H1 (cell line): ENCODE measurements around the gene SULT1A4. TPM values are rescaled to one million over a fixed set of nuclear protein-coding genes. Genes with fewer than 3 reads are reported as not detected.
"Not testable (repeated sequence)": the region's sequence is repeated elsewhere in the genome, so short reads cannot be mapped to it uniquely, and the experiment has no call there.

ENCODE experiments used
- CTCF ChIA-PET: fragments of 300-600 bp; sonication (Branson Sonifier 250); formaldehyde crosslinking; loops from one replicate; lab custom pipeline; 2021; ENCODE audit not compliant: partially characterized antibody; lab: Charles Lee
- POLR2A ChIA-PET: fragments of 300-600 bp; sonication (Branson Sonifier 250); formaldehyde crosslinking; loops from one replicate; lab custom pipeline; 2021; ENCODE audit warnings: inconsistent platforms; ENCODE audit not compliant: partially characterized antibody; lab: Charles Lee
- DNase-seq, 2 experiments: peaks; one replicate each; pipeline versions ENCODE4 v3.0.0 to v3.0.0-alpha.2; 2010 to 2022; ENCODE audit warnings: low spot score in 2 of 2, low read depth in 1 of 2, mixed read lengths in 1 of 2
- FAIRE-seq: peaks from 2 replicates; lab custom pipeline; 2011; peaks lifted over from hg19 to GRCh38; lab: Jason Lieb, UNC
- H2AFZ ChIP-seq: 2 replicates; pipeline ENCODE4 v1.8.1; 2012; ENCODE audit warnings: low read length, inconsistent platforms
- H2AK5ac ChIP-seq: 2 replicates; pipeline ENCODE4 v1.6.1; 2013; ENCODE audit warnings: low read depth, low read length
- H2BK120ac ChIP-seq: replicated peaks from 2 replicates; pipeline ENCODE3; 2013; ENCODE audit warnings: low read depth, low read length, inconsistent platforms
- H2BK12ac ChIP-seq: 2 replicates; pipeline ENCODE4 v1.6.1; 2013; ENCODE audit warnings: low read depth, low read length
- H2BK15ac ChIP-seq: 2 replicates; pipeline ENCODE4 v1.6.1; 2013; ENCODE audit warnings: low read length
- H2BK20ac ChIP-seq: 2 replicates; pipeline ENCODE4 v1.6.1; 2013; ENCODE audit warnings: low read length
- H2BK5ac ChIP-seq: 2 replicates; pipeline ENCODE4 v1.6.1; 2013; ENCODE audit warnings: low read depth, low read length
- H3K14ac ChIP-seq: 2 replicates; pipeline ENCODE4 v1.6.1; 2013; ENCODE audit warnings: inconsistent platforms; ENCODE audit not compliant: insufficient read length
- H3K18ac ChIP-seq: 2 replicates; pipeline ENCODE4 v1.6.1; 2013; ENCODE audit warnings: low read length; ENCODE audit errors: extremely low read depth
- H3K23ac ChIP-seq: 2 replicates; pipeline ENCODE4 v1.6.1; 2013; ENCODE audit warnings: inconsistent platforms; ENCODE audit not compliant: insufficient read length
- H3K23me2 ChIP-seq: 2 replicates; pipeline ENCODE4 v1.6.1; 2013; ENCODE audit warnings: low read depth, low read length
- H3K27ac ChIP-seq: 2 replicates; pipeline ENCODE4 v1.6.1; 2011; ENCODE audit warnings: low read depth, low read length, inconsistent platforms
- H3K27me3 ChIP-seq, 4 experiments: replicated peaks in 1 of 4; 1 replicate in 1 of 4; 2 replicates in 3 of 4; pipeline versions ENCODE4 v1.6.1 to v1.8.1; 2011 to 2013; ENCODE audit warnings: low read length in 3 of 4, mild to moderate bottlenecking in 3 of 4, inconsistent platforms in 2 of 4, mixed read lengths in 2 of 4, moderate library complexity in 1 of 4; ENCODE audit not compliant: control insufficient read depth in 3 of 4, insufficient read depth in 3 of 4; ENCODE audit errors: extremely low read depth in 1 of 4
- H3K36me3 ChIP-seq, 4 experiments: 2 replicates each; pipeline versions ENCODE4 v1.6.1 to v1.8.1; 2011 to 2013; ENCODE audit warnings: mild to moderate bottlenecking in 4 of 4, low read length in 3 of 4, moderate library complexity in 2 of 4, control low read depth in 1 of 4, inconsistent platforms in 1 of 4; ENCODE audit not compliant: insufficient read depth in 4 of 4, control insufficient read depth in 2 of 4
- H3K4ac ChIP-seq: replicated peaks from 2 replicates; pipeline ENCODE3; 2013; ENCODE audit warnings: low read length, low read depth, mixed read lengths, inconsistent platforms; ENCODE audit not compliant: insufficient read length
- H3K4me1 ChIP-seq, 4 experiments: replicated peaks in 1 of 4; 1 replicate in 1 of 4; 2 replicates in 3 of 4; pipeline versions ENCODE4 v1.6.1 to v1.8.1; 2011 to 2013; ENCODE audit warnings: low read length in 3 of 4, inconsistent platforms in 2 of 4, mixed read lengths in 1 of 4; ENCODE audit not compliant: insufficient read depth in 4 of 4, control insufficient read depth in 3 of 4
- H3K4me2 ChIP-seq, 2 experiments: 2 replicates each; pipeline versions ENCODE4 v1.6.1 to v1.8.1; 2011 to 2013; ENCODE audit warnings: low read depth in 2 of 2, low read length in 2 of 2, control low read depth in 1 of 2, inconsistent platforms in 1 of 2, mild to moderate bottlenecking in 1 of 2; ENCODE audit not compliant: insufficient read depth in 1 of 2
- H3K4me3 ChIP-seq, 4 experiments: fragments of 200-600, 300-600 bp in 1 of 4; sonication (generic), shearing (Covaris generic), sonication (Bioruptor Twin) in 1 of 4; 2 replicates each; pipeline versions ENCODE4 v1.5.1 to v1.8.1; 2011 to 2016; ENCODE audit warnings: low read length in 4 of 4, low read depth in 3 of 4, control low read depth in 2 of 4, inconsistent platforms in 2 of 4, mild to moderate bottlenecking in 2 of 4, mixed read lengths in 1 of 4, moderate library complexity in 1 of 4; ENCODE audit not compliant: insufficient read depth in 2 of 4; ENCODE audit errors: extremely low read depth in 1 of 4
- H3K56ac ChIP-seq: replicated peaks from 2 replicates; pipeline ENCODE3; 2013; ENCODE audit warnings: low read depth, mild to moderate bottlenecking, mixed read lengths, low read length, inconsistent platforms; ENCODE audit not compliant: insufficient read length
- H3K79me1 ChIP-seq: 2 replicates; pipeline ENCODE4 v1.6.1; 2013; ENCODE audit warnings: low read depth, low read length, control low read depth
- H3K79me2 ChIP-seq, 2 experiments: 2 replicates each; pipeline versions ENCODE4 v1.6.1 to v1.8.1; 2012 to 2013; ENCODE audit warnings: low read length in 2 of 2, mild to moderate bottlenecking in 2 of 2, inconsistent platforms in 1 of 2; ENCODE audit not compliant: insufficient read depth in 2 of 2, control insufficient read depth in 1 of 2
- H3K9ac ChIP-seq, 4 experiments: replicated peaks in 1 of 4; 1 replicate in 1 of 4; 2 replicates in 3 of 4; pipeline versions ENCODE4 v1.6.1 to v1.8.1; 2011 to 2013; ENCODE audit warnings: low read depth in 3 of 4, low read length in 3 of 4, control low read depth in 2 of 4, mild to moderate bottlenecking in 2 of 4, moderate library complexity in 2 of 4, inconsistent platforms in 1 of 4; ENCODE audit errors: extremely low read depth in 1 of 4
- H3K9me3 ChIP-seq, 2 experiments: 2 replicates each; pipeline versions ENCODE4 v1.6.1 to v1.8.1; 2012 to 2013; ENCODE audit warnings: mild to moderate bottlenecking in 2 of 2, moderate library complexity in 2 of 2, control low read depth in 1 of 2, inconsistent platforms in 1 of 2, low read depth in 1 of 2, low read length in 1 of 2, mixed read lengths in 1 of 2; ENCODE audit not compliant: insufficient read depth in 2 of 2
- H4K20me1 ChIP-seq, 2 experiments: replicated peaks in 1 of 2; 2 replicates each; pipeline versions ENCODE3 to v1.8.1; 2011 to 2013; ENCODE audit warnings: inconsistent platforms in 2 of 2, low read length in 2 of 2, mild to moderate bottlenecking in 1 of 2; ENCODE audit not compliant: insufficient read depth in 2 of 2, control insufficient read depth in 1 of 2
- H4K5ac ChIP-seq: 2 replicates; pipeline ENCODE4 v1.6.1; 2013; ENCODE audit warnings: low read length, low read depth, mixed read lengths, inconsistent platforms; ENCODE audit not compliant: insufficient read length
- H4K8ac ChIP-seq: 2 replicates; pipeline ENCODE4 v1.8.0; 2013; ENCODE audit warnings: mild to moderate bottlenecking, moderate library complexity, low read length, inconsistent platforms; ENCODE audit not compliant: insufficient read depth; ENCODE audit errors: extremely low read depth
- H4K91ac ChIP-seq: replicated peaks from 2 replicates; pipeline ENCODE3; 2013; ENCODE audit warnings: low read length, mixed read lengths, inconsistent platforms; ENCODE audit not compliant: insufficient read length
- WGBS, 2 experiments: shearing (Covaris generic) in 1 of 2; methylation state at CpG; one replicate each; pipeline versions ENCODE4 v1.1.6 to v1.1.7; 2013 to 2015; ENCODE audit warnings: low lambda C conversion rate in 2 of 2, mixed read lengths in 2 of 2, inconsistent platforms in 1 of 2, low coverage in 1 of 2, missing lambda C conversion rate in 1 of 2; ENCODE audit not compliant: insufficient replicate concordance in 2 of 2, insufficient coverage in 1 of 2, insufficient read length in 1 of 2; ENCODE audit errors: extremely low coverage in 1 of 2, missing lambda C conversion rate in 1 of 2; 5-methylcytosine and 5-hydroxymethylcytosine counted together
- polyA plus RNA-seq, 7 experiments: library from polyadenylated mRNA; depleted of rRNA in 3 of 7; stranded (reverse) in 5 of 7; unstranded in 2 of 7; fragments of >200 nt in 5 of 7; fragments of 200-250 nt in 2 of 7; gene quantifications; 1 replicate in 5 of 7; 2 replicates in 1 of 7; 4 replicates in 1 of 7; pipeline versions ENCODE4 v1.2.1 to v1.2.3, GENCODE V29; 2011 to 2013; ENCODE audit warnings: missing spikeins in 2 of 7, mixed read lengths in 2 of 7
- total RNA-seq: library from RNA; stranded (reverse); fragmentation: NEBNext Ultra II Directional; extraction: Animal tissue kit (Norgen Biotek cat#: 25700); gene quantifications from 2 replicates; pipeline ENCODE4 v1.2.1, GENCODE V29; 2021

Gene SULT1A4
- total and polyA plus RNA-seq, 2 of the 8 experiments (the other 6 are each of a cell fraction or from before 2014, with no cell fraction given): 0.82 to 1.7 TPM

- H2AFZ ChIP-seq, H3K4ac ChIP-seq, H3K23ac ChIP-seq, H2BK5ac ChIP-seq, H3K4me3 ChIP-seq, H4K20me1 ChIP-seq, H3K27ac ChIP-seq, DNase-seq, H2AK5ac ChIP-seq, H2BK15ac ChIP-seq, CTCF ChIA-PET, H3K56ac ChIP-seq, H4K91ac ChIP-seq, H2BK20ac ChIP-seq, H3K9me3 ChIP-seq, H3K4me2 ChIP-seq, H3K36me3 ChIP-seq, POLR2A ChIA-PET, H3K79me1 ChIP-seq, H3K9ac ChIP-seq, H4K8ac ChIP-seq, H3K79me2 ChIP-seq, H3K18ac ChIP-seq, H3K23me2 ChIP-seq, FAIRE-seq, H3K14ac ChIP-seq, H4K5ac ChIP-seq, H3K27me3 ChIP-seq, H3K4me1 ChIP-seq, H2BK12ac ChIP-seq, H2BK120ac ChIP-seq: not testable (repeated sequence)
- 93% methylated on average over 6 of the region's 12 CpGs; no CpG with 5 or more reads in 1 of the 2 experiments for WGBS, 2 experiments
These were observed 22.6 kb downstream of the SULT1A4 start for GRCh38 chr16:29482276-29482675.

DNA sequence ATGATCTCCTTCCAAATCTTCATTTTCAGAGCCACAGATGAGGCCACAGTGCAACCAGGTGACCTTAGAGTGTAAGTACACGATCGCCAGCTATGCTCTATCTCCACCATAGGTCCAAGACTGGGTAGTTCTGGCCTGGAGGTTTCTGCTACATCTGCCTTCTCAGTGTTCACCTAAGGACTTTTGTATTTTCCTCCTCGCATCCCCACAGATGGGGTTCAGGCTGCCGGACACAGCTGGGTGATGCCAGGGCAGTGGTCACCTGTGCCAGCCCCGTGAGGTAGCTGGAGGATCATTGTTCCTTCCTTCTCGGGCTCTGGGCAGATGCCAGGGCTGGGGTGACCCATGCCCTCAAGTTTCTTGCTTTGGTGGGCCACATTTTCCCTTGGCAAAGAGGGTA, 46.6 kb downstream of the SULT1A4 start, which contains the start of gene NPIPB12:
Gene NPIPB12, minus strand, starts transcription at position 101 of the 400 bp plus-strand sequence.
- CTCF ChIA-PET, H3K36me3 ChIP-seq, H3K9me3 ChIP-seq, H2BK120ac ChIP-seq, H2BK5ac ChIP-seq, H4K20me1 ChIP-seq, H2BK15ac ChIP-seq, H3K27ac ChIP-seq, H3K4me3 ChIP-seq, H3K23me2 ChIP-seq, H3K79me2 ChIP-seq, H2AFZ ChIP-seq, H2AK5ac ChIP-seq, FAIRE-seq, H3K18ac ChIP-seq, H4K5ac ChIP-seq, H3K56ac ChIP-seq, H2BK20ac ChIP-seq, DNase-seq, H4K91ac ChIP-seq, H3K4me2 ChIP-seq, H3K9ac ChIP-seq, H2BK12ac ChIP-seq, H3K79me1 ChIP-seq, POLR2A ChIA-PET, H3K14ac ChIP-seq, H3K4ac ChIP-seq, H3K27me3 ChIP-seq, H3K4me1 ChIP-seq, H3K23ac ChIP-seq, H4K8ac ChIP-seq: not testable (repeated sequence)
- WGBS, 2 experiments: 100% methylated on average over 2 of the region's 6 CpGs; no CpG with 5 or more reads in 1 of the 2 experiments
